Panc1 (cell line): ENCODE data around the gene MAP2K6. TPM values are rescaled to one million over a fixed set of nuclear protein-coding genes. Genes with fewer than 3 reads are reported as not detected.

ENCODE experiments used
- ATAC-seq: fragments of 200-7000 bp; cut with Tn5 transposase; 2 replicates; pipeline ENCODE4 v1.9.1; 2020; ENCODE audit warnings: mild to moderate bottlenecking, moderate library complexity
- BruUV-seq: library from RNA; stranded (reverse); fragments of 400-500 nt; replicated peaks from 2 replicates; lab custom pipeline; 2021; lab: Mats Ljungman, UMichigan
- CTCF ChIA-PET: fragments of 300-600 bp; sonication (Branson Sonifier 250); formaldehyde crosslinking; loops from one replicate; lab custom pipeline; 2022; ENCODE audit warnings: antibody characterized with exemption; lab: Charles Lee
- POLR2A ChIA-PET: fragments of 300-600 bp; sonication (Branson Sonifier 250); formaldehyde crosslinking; loops from one replicate; lab custom pipeline; 2022; ENCODE audit warnings: antibody characterized with exemption; lab: Charles Lee
- DNase-seq: peaks from one replicate; pipeline ENCODE4 v3.0.0-alpha.2; 2010; ENCODE audit warnings: low read depth, low spot score
- H3K27ac ChIP-seq: 2 replicates; pipeline ENCODE4 v1.5.1; 2011; ENCODE audit warnings: mild to moderate bottlenecking, low read length, inconsistent platforms
- H3K27me3 ChIP-seq: fragments of 200-500 bp; sonication (Bioruptor generic); 2 replicates; pipeline ENCODE4 v1.6.0; 2014; ENCODE audit warnings: low read length, inconsistent platforms; ENCODE audit not compliant: control insufficient read depth, insufficient read depth
- H3K36me3 ChIP-seq: fragments of 200-500 bp; sonication (Bioruptor generic); 2 replicates; pipeline ENCODE4 v1.5.1; 2014; ENCODE audit warnings: inconsistent platforms, mild to moderate bottlenecking, low read length, moderate library complexity; ENCODE audit not compliant: control insufficient read depth, insufficient read depth
- H3K4me1 ChIP-seq: 2 replicates; pipeline ENCODE4 v1.5.1; 2011; ENCODE audit warnings: inconsistent platforms, mild to moderate bottlenecking, low read length, moderate library complexity; ENCODE audit not compliant: control insufficient read depth, insufficient read depth
- H3K4me3 ChIP-seq, 2 experiments: 2 replicates each; pipeline ENCODE4 v1.5.1; 2011 to 2012; ENCODE audit warnings: low read depth in 2 of 2, low read length in 2 of 2, mild to moderate bottlenecking in 2 of 2, inconsistent platforms in 1 of 2, moderate library complexity in 1 of 2
- H3K9me3 ChIP-seq: fragments of 200-500 bp; sonication (Bioruptor generic); 2 replicates; pipeline ENCODE4 v1.5.1; 2014; ENCODE audit warnings: low read depth, mild to moderate bottlenecking, inconsistent platforms, low read length, moderate library complexity; ENCODE audit not compliant: control insufficient read depth, insufficient read depth
- POLR2AphosphoS5 ChIP-seq: IDR thresholded peaks from 2 replicates; pipeline ENCODE4 v1.6.1; 2012; ENCODE audit warnings: mild to moderate bottlenecking, low read depth, low read length, moderate library complexity
- SIN3A ChIP-seq: IDR thresholded peaks from 2 replicates; pipeline ENCODE4 v1.6.1; 2012; ENCODE audit warnings: low read depth, mild to moderate bottlenecking, low read length, moderate library complexity, borderline replicate concordance; ENCODE audit not compliant: insufficient read depth
- TCF7L2 ChIP-seq: IDR thresholded peaks from 2 replicates; pipeline ENCODE4 v1.6.1; 2011; ENCODE audit warnings: mild to moderate bottlenecking, low read depth, low read length, inconsistent platforms
- in situ Hi-C: cut with HindIII; loops from 2 replicates; pipeline ENCODE4 v1.10.0; 2016; ENCODE audit warnings: low sequenced_read_pairs, low pct_unique_long_range_greater_than_20kb
- intact Hi-C: fragments of 100-400 bp; cut with micrococcal nuclease; formaldehyde crosslinking; loops from one replicate; pipeline ENCODE4 v1.10.0; 2022; ENCODE audit not compliant: unreplicated experiment
- total RNA-seq: library from RNA; stranded (reverse); gene quantifications from one replicate; pipeline ENCODE4 v1.2.1, GENCODE V29; 2021; ENCODE audit not compliant: unreplicated experiment
- TF ChIP-seq, protein P1 (sequence below): fragments of 450-650 bp; IDR thresholded peaks from 2 replicates; pipeline ENCODE4 v1.5.1; 2017; ENCODE audit warnings: mild to moderate bottlenecking
- TF ChIP-seq, protein P2 (sequence below), 2 experiments: IDR thresholded peaks; 2 replicates each; pipeline ENCODE4 v1.6.1; 2011 to 2012; ENCODE audit warnings: low read depth in 2 of 2, control low read depth in 1 of 2, low read length in 1 of 2, mild to moderate bottlenecking in 1 of 2, moderate library complexity in 1 of 2; ENCODE audit not compliant: insufficient read depth in 1 of 2

MAP2K6 gene
- total RNA-seq, 1 experiment from 2014 or later = 11.8 TPM

- H3K4me1 ChIP-seq = no peaks in the 10 kb centered on the region
- H3K27me3 ChIP-seq = no peaks in the 10 kb centered on the region
- in situ Hi-C loops (no loop called here), intact Hi-C loops (no loop called here)
- no peak for DNase-seq
- no TSS peak for BruUV-seq
- TF ChIP-seq, protein P1, sequence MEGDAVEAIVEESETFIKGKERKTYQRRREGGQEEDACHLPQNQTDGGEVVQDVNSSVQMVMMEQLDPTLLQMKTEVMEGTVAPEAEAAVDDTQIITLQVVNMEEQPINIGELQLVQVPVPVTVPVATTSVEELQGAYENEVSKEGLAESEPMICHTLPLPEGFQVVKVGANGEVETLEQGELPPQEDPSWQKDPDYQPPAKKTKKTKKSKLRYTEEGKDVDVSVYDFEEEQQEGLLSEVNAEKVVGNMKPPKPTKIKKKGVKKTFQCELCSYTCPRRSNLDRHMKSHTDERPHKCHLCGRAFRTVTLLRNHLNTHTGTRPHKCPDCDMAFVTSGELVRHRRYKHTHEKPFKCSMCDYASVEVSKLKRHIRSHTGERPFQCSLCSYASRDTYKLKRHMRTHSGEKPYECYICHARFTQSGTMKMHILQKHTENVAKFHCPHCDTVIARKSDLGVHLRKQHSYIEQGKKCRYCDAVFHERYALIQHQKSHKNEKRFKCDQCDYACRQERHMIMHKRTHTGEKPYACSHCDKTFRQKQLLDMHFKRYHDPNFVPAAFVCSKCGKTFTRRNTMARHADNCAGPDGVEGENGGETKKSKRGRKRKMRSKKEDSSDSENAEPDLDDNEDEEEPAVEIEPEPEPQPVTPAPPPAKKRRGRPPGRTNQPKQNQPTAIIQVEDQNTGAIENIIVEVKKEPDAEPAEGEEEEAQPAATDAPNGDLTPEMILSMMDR = no peak
- TF ChIP-seq, protein P2, sequence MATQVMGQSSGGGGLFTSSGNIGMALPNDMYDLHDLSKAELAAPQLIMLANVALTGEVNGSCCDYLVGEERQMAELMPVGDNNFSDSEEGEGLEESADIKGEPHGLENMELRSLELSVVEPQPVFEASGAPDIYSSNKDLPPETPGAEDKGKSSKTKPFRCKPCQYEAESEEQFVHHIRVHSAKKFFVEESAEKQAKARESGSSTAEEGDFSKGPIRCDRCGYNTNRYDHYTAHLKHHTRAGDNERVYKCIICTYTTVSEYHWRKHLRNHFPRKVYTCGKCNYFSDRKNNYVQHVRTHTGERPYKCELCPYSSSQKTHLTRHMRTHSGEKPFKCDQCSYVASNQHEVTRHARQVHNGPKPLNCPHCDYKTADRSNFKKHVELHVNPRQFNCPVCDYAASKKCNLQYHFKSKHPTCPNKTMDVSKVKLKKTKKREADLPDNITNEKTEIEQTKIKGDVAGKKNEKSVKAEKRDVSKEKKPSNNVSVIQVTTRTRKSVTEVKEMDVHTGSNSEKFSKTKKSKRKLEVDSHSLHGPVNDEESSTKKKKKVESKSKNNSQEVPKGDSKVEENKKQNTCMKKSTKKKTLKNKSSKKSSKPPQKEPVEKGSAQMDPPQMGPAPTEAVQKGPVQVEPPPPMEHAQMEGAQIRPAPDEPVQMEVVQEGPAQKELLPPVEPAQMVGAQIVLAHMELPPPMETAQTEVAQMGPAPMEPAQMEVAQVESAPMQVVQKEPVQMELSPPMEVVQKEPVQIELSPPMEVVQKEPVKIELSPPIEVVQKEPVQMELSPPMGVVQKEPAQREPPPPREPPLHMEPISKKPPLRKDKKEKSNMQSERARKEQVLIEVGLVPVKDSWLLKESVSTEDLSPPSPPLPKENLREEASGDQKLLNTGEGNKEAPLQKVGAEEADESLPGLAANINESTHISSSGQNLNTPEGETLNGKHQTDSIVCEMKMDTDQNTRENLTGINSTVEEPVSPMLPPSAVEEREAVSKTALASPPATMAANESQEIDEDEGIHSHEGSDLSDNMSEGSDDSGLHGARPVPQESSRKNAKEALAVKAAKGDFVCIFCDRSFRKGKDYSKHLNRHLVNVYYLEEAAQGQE (IDR thresholded peaks at IDR 0.05; ENCODE audit: insufficient read depth in 1 of 2, low read depth in 2 of 2, low read length in 1 of 2) = no peak
- TF ChIP-seq POLR2AphosphoS5 (no peak), SIN3A (no peak), TCF7L2 (no peak)
- no peak for ATAC-seq
- ChIA-PET POLR2A (interaction anchor here (0.7 kb wide), 1 partner anchor 15 kb away, joined by 4 read pairs; no protein-coding TSS in a partner anchor), CTCF (no interaction called here)
- H3K4me3 ChIP-seq = no peak overlapping the region
- H3K27ac ChIP-seq = no peak overlapping the region
- no peaks in the 10 kb centered on the region for H3K36me3 ChIP-seq
- H3K9me3 ChIP-seq = no peaks in the 10 kb centered on the region
These were observed 23.0 kb downstream of the MAP2K6 start for GRCh38 chr17:69437475-69437874.

DNA sequence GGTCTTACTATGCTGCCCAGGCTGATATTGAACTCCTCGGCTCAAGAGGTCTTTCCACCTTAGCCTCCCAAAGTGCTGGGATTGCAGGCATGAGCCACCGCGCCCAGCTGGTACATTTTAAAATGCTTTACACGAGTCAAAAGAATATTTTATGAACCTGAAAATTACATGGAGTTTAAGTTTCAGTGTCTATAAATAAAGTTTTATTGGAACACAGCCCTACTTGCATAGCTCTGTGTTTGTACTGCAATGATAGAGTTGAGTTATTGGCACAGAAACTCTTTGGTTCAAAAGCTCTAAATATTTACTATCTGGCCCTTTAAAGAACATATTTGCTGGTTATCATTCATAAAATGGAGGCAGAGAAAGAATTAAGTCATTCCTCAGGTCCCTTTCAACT lies 24.3 kb downstream of the MAP2K6 start:
- ATAC-seq (no peak), DNase-seq (no peak)
- H3K4me3 ChIP-seq = no peak overlapping the region
- no peak for TF ChIP-seq TCF7L2
- TF ChIP-seq, protein P2 (IDR thresholded peaks at IDR 0.05; ENCODE audit: insufficient read depth in 1 of 2, low read depth in 2 of 2, low read length in 1 of 2) = no peak
- TF ChIP-seq POLR2AphosphoS5 = no peak
- TF ChIP-seq SIN3A = no peak
- TF ChIP-seq, protein P1 = no peak
- H3K27me3 ChIP-seq = no peaks in the 10 kb centered on the region
- in situ Hi-C loops (no loop called here), intact Hi-C loops (no loop called here)
- H3K4me1 ChIP-seq = no peaks in the 10 kb centered on the region
- BruUV-seq = no TSS peak
- ChIA-PET CTCF (no interaction called here), POLR2A (no interaction called here)
- H3K36me3 ChIP-seq = no peaks in the 10 kb centered on the region
- H3K9me3 ChIP-seq = no peaks in the 10 kb centered on the region
- no peak overlapping the region for H3K27ac ChIP-seq
